ENCODE data around the gene ZNF234. TPM values are rescaled to one million over a fixed set of nuclear protein-coding genes. Genes with fewer than 3 reads are reported as not detected.

The ZNF234 gene
- 1.9 and 2.3 TPM in 2 replicates for total RNA-seq

DNA sequence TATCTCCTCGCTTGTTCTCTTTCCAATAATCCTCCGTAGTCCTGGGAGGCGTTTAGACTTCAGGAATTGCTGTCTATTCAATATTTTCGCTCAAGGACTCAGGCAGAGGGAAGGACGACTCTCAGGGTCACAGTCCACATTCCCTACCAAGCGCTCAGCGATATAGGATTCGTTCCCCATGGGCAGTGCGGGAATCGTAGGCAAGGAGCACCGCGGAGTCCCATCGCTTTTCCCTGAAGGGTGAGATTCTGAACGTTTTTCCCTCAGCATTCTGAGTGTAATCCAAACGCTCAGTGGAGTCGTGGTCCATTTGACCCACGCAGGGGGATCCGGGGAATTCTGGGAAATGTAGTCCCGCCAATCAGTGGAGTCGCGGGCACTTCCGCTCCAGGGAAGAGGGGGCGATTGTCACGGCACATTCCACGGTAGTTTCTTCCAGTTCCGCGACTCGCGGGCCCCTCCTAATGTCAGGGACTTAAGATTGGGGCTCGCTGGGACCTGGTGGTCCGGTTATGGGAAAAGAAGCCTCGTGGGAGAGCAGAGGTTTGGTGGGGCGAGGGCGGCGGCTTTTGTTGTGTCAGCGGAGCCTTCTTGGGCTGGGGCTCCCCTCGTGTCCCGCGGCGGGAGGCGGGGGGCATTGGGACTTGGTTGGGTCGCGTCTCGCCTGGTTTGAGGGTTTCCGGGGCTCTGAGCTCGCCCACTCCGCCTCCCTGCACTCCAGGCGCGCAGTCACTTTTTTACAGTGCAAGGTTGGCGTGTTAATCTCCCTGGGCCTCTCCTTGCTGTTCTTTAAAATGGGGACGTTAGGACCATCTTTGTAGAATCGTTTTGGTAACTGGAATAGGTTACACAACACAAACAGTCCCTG is at the start of gene ZNF234:
Gene ZNF234 (plus strand): TSS at position 364 of the 868 bp plus-strand sequence. CDS start 3,079 bp downstream, outside the sequence.

GRCh38 chr19:44093931-44094765 is 47.2 kb upstream of the ZNF234 start, which contains the start of gene ZNF224:
Gene ZNF224, plus strand, starts transcription at chr19:44094361. Its CDS starts 3,513 bp downstream, at chr19:44097874.

GRCh38 chr19:44113138-44113783 is 28.1 kb upstream of the ZNF234 start, which contains the start of gene ZNF225:
Gene ZNF225, plus strand, starts transcription at chr19:44113399. Its CDS starts 2,429 bp downstream, at chr19:44115828.

DNA sequence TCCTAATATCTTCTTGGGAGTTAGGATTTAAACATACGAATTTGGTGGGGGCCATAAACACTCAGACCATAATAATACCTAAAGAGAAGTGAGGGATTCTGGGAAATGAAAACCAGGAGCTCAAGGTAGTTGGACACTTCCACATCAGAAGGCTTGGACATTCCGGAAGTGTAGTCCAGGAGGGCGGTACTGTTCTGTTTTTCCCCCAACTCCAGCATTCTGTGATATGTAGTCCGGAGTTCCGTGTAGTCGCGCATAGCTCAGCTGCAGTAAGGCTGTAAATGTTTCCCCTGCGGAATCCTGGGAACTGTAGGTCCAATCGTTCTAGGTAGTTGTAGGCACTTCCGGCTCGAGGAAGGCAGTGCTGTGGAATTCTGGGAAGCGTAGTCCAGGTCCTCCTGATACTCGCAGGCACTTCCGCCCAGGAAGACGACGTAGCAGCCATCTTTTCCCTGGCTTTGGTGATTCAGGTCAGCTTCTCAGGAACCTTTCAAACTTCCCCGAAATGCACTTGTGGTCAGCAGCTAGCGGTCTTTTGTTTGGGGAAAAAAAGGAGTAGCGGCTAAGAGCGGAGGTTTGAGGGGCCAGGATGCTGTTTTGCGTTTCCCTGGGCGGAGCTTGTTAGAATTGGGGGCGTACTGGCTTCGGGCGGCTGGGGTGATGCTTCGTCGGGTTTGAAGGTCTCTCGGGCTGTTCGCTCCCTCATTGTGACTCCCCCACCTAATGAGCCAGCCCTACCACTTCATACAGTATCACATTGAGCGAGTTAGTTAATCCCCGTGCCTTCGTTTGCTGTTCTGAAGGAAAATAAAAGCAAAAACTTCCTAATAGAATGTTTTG is 23.5 kb downstream of the ZNF234 start, which contains the start of gene ZNF226:
Gene ZNF226 (plus strand): TSS at position 428 of the 840 bp plus-strand sequence. CDS start 4,981 bp downstream, outside the sequence.

Other genes starting within 250 kb of the ZNF234 start
- 5.8 and 6.4 TPM in 2 replicates for gene ZNF45, start 206.3 kb upstream of the ZNF234 start, total RNA-seq
- 1.2 and 2.3 TPM in 2 replicates for gene ZNF221, start 190.3 kb upstream of the ZNF234 start, total RNA-seq
- gene ZNF155, start 157.4 kb upstream of the ZNF234 start, total RNA-seq: 2.0 and 8.0 TPM in 2 replicates
- 0.58 and 1.9 TPM in 2 replicates for gene ZNF230, start 138.6 kb upstream of the ZNF234 start, total RNA-seq
- gene ZNF222, start 116.2 kb upstream of the ZNF234 start, total RNA-seq: 1.2 and 5.2 TPM in 2 replicates
- gene ZNF223, start 89.5 kb upstream of the ZNF234 start, total RNA-seq: 2.6 and 5.1 TPM in 2 replicates
- gene ZNF284, start 69.4 kb upstream of the ZNF234 start, total RNA-seq: 1.4 and 1.6 TPM in 2 replicates
- gene ZNF224, start 47.2 kb upstream of the ZNF234 start, total RNA-seq: 3.2 and 6.0 TPM in 2 replicates
- gene ZNF225, start 28.2 kb upstream of the ZNF234 start, total RNA-seq: 4.6 and 7.5 TPM in 2 replicates
- gene ZNF226, start 23.5 kb downstream of the ZNF234 start, total RNA-seq: 17.6 and 27.6 TPM in 2 replicates
- gene ZNF227, start 71.0 kb downstream of the ZNF234 start, total RNA-seq: 4.3 and 5.1 TPM in 2 replicates
- gene ZNF233, start 118.3 kb downstream of the ZNF234 start, total RNA-seq: under 0.01 and 1.7 TPM in 2 replicates
- gene ZNF235, start 163.5 kb downstream of the ZNF234 start, total RNA-seq: 0.29 and 0.53 TPM in 2 replicates
- 2.0 and 2.8 TPM in 2 replicates for gene ZNF112, start 215.1 kb downstream of the ZNF234 start, total RNA-seq

Data from myometrial cell (primary cell).